GM21723 (cell line): ENCODE data around the gene HPSE2.
A peak's percentile ranks its signal among the peaks of the same experiment; 100 is the strongest.

Experiments
- ATAC-seq: cut with Tn5 transposase; IDR thresholded peaks from one replicate; pipeline ENCODE4 v1.9.1; 2021; ENCODE audit warnings: mild to moderate bottlenecking, moderate library complexity; ENCODE audit not compliant: unreplicated experiment

The HPSE2 gene

GRCh38 chr10:98418665-98419468, 816.8 kb downstream of the HPSE2 start:
- no peak for ATAC-seq

GRCh38 chr10:98417973-98418664, 817.5 kb downstream of the HPSE2 start:
- ATAC-seq = no peak

DNA sequence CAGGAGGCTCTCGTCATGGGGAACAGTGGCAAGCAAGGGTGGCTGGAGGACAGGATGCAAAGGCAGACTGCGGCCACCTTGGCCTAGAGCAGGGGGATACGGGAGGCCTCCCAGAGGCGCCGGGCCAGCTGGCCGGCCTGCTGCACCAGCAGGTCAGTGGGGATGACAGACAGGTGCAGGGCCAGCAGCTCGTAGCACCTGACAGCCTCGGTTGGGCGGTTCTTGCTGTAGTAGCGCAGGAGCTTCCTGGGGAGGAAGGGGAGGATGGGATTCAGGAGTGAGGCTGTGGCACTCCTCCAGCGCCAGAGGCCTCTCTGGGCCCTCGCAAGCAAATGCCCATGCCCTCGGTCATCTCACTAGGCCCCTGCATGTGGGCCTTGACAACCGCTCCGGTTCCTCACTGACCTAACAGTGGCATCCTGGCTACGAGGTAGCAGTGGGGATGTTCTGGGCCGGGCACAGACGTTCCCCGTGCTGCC, 818.1 kb downstream of the HPSE2 start:
- no peak for ATAC-seq

GRCh38 chr10:98416606-98417388, 818.9 kb downstream of the HPSE2 start:
- ATAC-seq = no peak

DNA sequence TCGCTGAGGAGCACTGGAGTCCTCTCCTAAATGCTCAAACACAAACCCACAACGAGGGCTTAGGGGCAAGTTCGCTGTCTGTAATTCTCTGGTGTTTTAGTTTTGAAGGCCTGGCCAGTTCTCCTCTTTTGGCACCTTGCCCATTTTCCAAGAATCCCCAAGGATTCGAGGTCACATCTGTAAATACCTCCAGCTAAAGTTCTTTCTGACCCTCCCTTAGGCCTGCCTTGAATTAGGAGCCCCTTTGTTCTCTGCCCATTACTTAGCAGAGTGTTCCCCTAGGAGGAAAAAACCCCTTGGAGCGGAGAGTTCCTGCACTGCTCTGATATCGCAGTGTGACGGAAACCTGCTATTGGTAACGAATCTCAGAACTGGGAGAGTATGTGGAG, 819.9 kb downstream of the HPSE2 start:
- no peak for ATAC-seq

GRCh38 chr10:98414932-98415730, 820.5 kb downstream of the HPSE2 start, which contains the start of gene PYROXD2:
PYROXD2 (minus strand) TSS chr10:98415182; CDS start chr10:98415135, 47 bp downstream.
- no peak for ATAC-seq

- ATAC-seq = no peak
Measured at GRCh38 chr10:98414578-98414931, 821.1 kb downstream of the HPSE2 start.

GRCh38 chr10:98411768-98412167, 823.9 kb downstream of the HPSE2 start:
- no peak for ATAC-seq

- ATAC-seq = no peak
Measured at GRCh38 chr10:98411166-98411565, 824.5 kb downstream of the HPSE2 start.

DNA sequence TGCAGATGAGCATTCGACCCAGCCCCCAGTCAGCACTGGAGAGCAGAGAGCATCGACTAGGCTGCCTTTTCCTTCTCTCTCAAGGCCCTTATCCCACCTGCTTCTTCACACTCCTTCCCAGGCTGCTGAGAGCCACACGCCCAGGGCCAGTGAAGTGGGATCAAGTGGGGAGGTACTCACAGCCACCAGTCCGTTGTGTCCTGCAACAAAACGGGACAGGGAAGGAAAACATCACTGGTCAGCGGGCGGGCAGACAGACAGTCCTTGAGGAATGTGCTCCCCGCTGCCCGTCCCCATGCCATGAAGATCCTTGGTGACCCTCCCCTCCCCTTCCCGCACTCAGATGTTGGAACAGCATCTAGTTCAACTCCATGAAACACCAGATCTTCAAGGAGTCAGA, 824.9 kb downstream of the HPSE2 start:
- ATAC-seq = no peak

GRCh38 chr10:98410135-98410743, 825.4 kb downstream of the HPSE2 start:
- ATAC-seq = no peak

DNA sequence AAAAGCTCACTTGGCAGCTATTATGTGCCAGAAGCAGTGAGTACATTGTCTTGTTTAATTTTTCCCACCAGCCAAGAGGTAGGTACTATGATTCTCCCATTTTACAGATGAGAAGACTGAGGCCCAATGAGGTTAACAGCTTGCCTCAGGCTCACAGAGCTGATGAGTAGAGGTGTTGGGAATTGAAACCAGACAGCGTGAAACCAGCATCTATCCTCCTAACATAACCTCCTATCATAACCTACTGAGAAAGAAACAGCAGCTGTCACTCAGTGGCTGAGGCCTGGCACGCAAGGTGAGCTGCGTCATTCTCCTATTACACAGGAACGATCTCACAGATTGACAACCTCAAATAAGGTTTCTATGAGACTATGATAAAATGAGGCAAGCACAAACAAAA, 826.9 kb downstream of the HPSE2 start:
- ATAC-seq = peak; percentile 47

DNA sequence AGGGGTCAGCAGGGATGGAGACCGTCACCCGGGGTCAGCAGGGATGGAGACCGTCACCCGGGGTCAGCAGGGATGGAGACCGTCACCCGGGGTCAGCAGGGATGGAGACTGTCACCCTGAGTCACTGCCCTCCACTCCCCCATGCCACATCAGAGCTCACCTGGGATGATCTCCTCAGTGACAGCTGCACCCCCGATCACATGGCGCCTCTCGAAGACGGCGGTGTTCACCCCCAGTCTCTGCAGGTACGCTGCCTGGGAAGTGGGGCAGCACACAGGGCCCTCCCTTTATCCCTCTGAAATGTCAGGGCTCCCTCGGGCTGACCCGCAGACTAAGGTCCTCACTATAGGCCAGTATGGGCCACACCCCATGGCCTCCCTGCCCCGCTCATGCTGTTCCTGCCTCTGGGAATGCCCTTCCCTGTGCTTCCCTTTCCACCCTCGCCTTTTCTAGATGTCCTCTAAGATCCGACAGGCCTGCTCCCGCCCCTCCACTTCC, 827.9 kb downstream of the HPSE2 start:
- no peak for ATAC-seq
